Skin epidermis (tissue), 12 donors: ENCODE measurements around the gene PCGF3.
"Not testable (repeated sequence)": the region's sequence is repeated elsewhere in the genome, so short reads cannot be mapped to it uniquely, and the experiment has no call there.

Source experiments
- H3K27ac ChIP-seq, 21 experiments: fragments of 200-600 bp; sonication (generic) in 11 of 21; one replicate each; pipeline ENCODE4 v1.5.0; 2020; ENCODE audit warnings: mild to moderate bottlenecking in 3 of 21, inconsistent platforms in 2 of 21, moderate library complexity in 2 of 21
- H3K4me3 ChIP-seq, 7 experiments: fragments of 200-600 bp; sonication (generic) in 2 of 7; one replicate each; pipeline ENCODE4 v1.5.0; 2020; ENCODE audit warnings: inconsistent platforms in 2 of 7, mild to moderate bottlenecking in 2 of 7, moderate library complexity in 1 of 7

The PCGF3 gene

DNA sequence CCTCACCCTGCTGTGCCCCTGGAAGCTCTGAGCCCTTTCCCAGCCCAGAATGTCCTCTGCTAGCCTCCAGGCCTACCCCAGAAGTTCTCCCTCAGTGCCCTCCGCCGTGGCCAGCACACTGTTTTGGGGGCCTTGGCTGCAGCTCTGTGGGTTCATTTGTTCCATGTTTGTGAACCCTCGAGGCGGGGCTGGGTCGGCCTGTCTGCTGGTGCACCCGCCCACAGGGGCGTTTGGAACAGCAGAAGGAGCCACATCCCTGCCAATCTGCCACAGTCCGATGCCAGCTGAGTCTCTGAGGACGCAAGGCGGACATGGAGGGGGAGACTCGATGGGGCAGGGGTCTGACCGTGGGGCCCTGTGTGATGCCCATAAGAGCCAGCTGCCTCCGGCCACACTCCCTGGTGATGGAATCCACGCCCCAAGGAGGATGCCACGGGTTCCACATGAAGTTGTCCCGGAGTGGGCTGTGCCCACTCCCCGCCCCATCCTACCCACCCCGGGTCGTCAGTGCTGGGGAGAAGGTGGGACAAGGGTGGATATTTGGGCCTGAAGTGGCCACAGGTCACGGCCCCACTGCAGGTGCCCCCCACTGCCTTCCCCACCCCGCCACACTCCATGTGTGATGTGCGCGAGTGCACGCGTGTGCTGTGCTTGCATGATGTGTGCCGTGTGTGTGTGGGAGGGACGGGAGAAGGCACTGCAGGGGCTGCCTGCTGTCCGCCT is 38.6 kb upstream of the PCGF3 start:
- Histone ChIP-seq H3K27ac (no peak overlapping the region), H3K4me3 (no peak overlapping the region)

DNA sequence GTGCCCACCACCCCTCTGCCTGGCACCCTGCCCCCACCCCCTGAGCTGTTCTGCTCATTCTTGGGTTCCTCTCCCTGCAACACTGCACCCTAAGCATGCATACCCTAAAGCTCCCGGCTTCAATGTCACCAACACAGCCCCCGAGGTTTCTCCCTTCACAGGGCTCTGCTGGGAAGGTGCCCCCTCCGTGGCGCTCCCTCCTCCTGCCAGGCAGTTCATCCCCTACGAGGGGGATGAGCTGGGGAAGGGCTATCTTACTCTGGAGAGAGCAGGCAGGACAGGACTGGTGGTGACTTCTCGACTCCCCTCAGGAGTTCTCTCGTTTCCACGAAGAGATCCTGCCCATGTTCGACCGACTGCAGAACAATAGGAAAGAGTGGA is 38.1 kb upstream of the PCGF3 start:
- H3K4me3 ChIP-seq: no peak overlapping the region
- H3K27ac ChIP-seq: no peak overlapping the region

DNA sequence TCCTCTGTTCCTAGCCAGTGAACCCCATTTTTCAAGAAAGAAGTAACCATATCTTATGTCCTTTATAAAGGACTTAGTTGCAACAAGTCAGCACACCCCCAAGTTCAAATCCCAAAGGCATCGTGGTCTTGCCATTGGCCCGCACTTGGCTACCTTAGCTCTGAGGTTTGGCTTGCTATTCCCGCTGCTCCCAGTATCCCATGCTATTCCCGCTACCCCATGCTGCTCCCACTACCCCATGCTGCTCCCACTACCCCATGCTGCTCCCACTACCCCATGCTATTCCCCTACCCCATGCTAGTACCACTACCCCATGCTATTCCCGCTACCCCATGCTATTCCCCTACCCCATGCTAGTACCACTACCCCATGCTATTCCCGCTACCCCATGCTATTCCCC is 37.4 kb upstream of the PCGF3 start:
- H3K4me3 ChIP-seq, H3K27ac ChIP-seq: not testable (repeated sequence)

DNA sequence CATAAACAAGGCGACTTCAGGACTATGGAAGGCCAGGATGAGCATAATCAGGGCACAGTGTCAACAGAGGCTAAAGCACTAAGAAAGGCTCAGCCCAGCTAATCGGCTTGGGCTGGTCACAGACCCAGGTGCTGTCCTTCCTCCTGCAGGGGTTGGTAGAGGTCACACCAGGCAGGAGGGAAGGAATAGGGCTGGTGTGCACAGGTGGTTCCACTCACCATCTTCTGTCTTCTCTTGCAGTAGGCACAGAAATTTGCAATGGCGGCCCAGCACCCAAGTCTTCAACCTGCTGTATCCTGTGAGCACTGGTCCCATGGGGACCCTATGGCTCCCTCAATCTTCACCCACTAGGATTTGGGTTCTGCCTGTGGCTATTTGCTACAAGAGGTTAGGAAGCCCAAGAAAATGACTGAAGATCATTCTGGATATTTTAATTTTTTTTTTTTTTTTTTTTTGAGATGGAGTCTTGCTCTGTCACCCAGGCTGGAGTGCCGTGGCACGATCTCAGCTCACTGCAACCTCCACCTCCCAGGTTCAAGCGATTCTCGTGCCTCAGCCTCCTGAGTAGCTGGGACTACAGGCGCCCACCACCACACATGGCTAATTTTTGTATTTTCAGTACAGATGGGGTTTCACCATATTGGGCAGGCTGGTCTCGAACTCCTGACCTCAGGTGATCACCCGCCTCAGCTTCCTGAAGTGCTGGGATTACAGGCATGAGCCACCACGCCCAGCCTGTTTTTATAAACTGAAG is 35.6 kb upstream of the PCGF3 start:
- not testable (repeated sequence) for H3K27ac ChIP-seq, H3K4me3 ChIP-seq

- H3K27ac ChIP-seq: no peak overlapping the region
- H3K4me3 ChIP-seq: no peak overlapping the region
These were observed 33.9 kb upstream of the PCGF3 start for GRCh38 chr4:671769-672168.

- Histone ChIP-seq H3K4me3 (peak overlapping the region; percentile 71 to 98 (median 82)), H3K27ac (peak overlapping the region; percentile 56 to 100 (median 97))
These were observed 32.1 kb upstream of the PCGF3 start for GRCh38 chr4:673349-674091.

GRCh38 chr4:674172-675035 is 31.2 kb upstream of the PCGF3 start, which contains the start of the genes ATP5ME and MYL5:
Gene ATP5ME, minus strand, starts transcription at chr4:674276. Its CDS starts 29 bp downstream, at chr4:674247.
Gene MYL5, plus strand, starts transcription at chr4:674542. Its CDS starts 3,485 bp downstream, at chr4:678027.
- H3K4me3 ChIP-seq: peak within 1 kb of the TSS; percentile 71 to 98 (median 82)
- peak within 1 kb of the TSS; percentile 86 to 100 (median 98) for H3K27ac ChIP-seq

GRCh38 chr4:675036-675882 is 30.4 kb upstream of the PCGF3 start:
- peak overlapping the region; percentile 71 to 98 (median 82) for H3K4me3 ChIP-seq
- peak overlapping the region; percentile 86 to 100 (median 98) for H3K27ac ChIP-seq

DNA sequence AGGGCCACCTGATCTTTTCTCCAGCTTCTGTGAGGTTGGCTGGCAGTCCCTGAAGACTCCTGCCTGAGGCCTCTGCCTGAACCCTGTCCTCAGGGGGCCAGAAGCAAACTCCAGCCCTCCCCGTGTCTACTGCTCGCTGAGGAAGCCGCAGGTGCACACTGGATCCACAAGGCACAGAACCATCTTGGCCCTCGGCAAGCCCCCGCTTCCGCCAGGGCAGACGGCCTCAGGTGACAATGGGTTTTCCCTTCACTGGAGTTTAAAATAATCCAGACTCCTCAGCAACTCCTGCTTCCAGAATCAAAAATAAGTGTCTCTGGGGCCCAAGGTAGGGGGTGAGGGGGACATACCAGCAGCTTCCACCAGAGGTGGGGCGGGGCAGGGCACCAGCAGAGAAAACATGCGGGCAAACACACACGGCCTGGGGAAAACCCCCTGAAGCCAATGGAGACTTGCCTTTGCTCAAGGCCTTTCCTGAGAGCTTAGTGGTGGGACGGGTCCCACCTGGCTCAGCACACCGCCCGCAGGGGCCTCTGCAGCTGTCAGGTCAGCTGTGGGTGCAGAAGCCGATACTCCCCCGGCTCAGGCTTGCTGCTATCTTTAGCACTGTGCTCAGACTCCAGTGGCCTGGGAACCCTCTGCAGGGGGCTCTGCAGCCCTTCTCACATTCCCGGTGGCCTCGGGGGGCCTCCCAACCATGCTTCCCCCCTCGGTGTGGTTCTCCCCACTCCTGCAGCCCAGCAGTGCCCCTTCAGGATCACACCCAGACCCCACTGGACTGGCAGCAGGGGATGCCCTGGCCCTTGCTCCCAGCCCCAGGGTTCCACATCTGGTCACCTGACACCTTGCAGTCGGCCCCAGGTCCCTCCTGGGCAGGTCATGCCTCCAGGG is 29.4 kb upstream of the PCGF3 start:
- peak overlapping the region in 4 of 21 experiments; percentile 2 to 97 (median 18) for H3K27ac ChIP-seq
- H3K4me3 ChIP-seq: no peak overlapping the region

GRCh38 chr4:676871-677235 is 28.8 kb upstream of the PCGF3 start:
- no peak overlapping the region for H3K4me3 ChIP-seq
- H3K27ac ChIP-seq: peak overlapping the region in 5 of 21 experiments; percentile 19 to 65 (median 23)

DNA sequence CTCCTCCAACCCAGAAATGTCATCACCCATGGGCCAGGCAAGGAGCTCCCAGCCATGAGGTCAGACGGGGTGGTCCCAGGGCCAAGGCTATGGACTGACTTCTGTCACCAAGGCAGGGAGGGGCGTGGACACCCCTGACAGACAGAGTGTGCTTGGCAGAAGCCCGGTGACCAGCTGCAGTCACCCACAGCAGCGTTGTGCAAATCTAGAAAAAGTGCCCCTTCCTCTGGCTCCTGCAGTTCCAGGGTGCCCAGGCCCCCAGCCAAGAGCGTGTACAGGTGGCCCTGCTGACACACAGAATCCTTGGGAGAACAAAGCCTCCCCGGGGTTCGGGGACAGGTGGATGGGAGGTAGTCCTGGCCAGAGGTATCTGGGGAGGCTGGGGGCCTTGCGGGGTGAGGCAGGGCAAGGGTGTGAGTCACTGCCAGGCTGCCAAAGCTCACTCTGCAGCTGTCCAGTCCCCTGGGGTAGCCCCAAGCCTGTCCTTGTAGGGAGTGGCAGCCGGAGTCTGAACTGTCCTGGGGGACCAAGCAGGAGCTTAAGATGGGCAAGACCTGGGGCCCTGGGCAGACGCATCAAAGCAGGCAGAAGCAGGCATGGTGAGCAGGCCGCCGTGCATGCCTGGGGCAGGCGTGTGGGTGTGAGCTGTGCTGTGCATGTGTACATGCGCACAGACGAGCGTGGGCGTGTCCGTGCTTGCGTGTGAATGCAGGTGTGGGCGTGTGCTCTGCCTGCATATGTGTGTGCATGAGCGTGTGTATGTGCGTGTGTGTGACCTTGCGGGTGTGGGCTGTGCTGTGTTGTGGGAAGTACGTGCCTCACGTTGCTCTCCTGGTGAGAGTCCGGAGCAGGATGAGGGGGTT is 28.0 kb upstream of the PCGF3 start:
- peak overlapping the region in 1 of 7 experiments; percentile 2 for H3K4me3 ChIP-seq

DNA sequence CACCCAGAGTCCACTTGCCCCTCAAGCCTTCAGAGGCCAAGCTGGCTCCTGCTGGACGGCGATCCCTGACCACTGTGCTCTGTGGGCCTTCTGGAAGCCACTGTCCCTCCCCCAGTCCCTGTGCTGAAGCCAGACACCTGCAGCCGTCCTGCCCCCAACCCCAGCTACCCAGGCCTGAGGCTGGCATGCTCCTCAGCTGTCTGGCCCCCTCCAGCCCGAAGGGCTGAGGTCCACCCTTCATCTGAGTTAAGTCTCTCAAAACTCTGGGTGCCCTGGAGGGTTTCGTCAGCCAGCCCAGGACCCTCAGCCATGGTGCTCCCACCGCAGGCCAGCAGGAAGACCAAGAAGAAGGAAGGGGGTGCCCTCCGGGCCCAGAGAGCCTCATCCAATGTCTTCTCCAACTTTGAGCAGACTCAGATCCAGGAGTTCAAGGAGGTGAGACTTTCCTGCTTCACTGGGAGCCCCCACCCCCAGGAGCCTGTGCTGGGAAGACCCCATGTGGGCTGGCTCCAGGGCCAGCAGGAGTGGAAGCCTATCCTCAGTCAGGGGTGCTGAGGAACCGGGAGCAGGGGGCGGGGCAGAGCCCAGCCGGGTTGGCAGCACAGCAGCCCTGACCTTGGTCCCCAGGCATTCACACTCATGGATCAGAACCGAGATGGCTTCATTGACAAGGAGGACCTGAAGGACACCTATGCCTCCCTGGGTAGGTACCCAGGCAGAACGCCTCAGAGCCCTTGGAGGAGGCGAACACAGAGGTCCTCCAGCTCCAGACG is 27.1 kb upstream of the PCGF3 start:
- H3K27ac ChIP-seq: peak overlapping the region in 11 of 21 experiments; percentile 5 to 70 (median 56)
- H3K4me3 ChIP-seq: no peak overlapping the region

More for the DNA sequence above, 28.0 kb upstream of the PCGF3 start:
- peak overlapping the region in 13 of 21 experiments; percentile 19 to 70 (median 49) for H3K27ac ChIP-seq

GRCh38 chr4:679104-679481 is 26.5 kb upstream of the PCGF3 start:
- no peak overlapping the region for H3K4me3 ChIP-seq

GRCh38 chr4:679629-680028 is 26.0 kb upstream of the PCGF3 start:
- no peak overlapping the region for H3K4me3 ChIP-seq
- H3K27ac ChIP-seq: peak overlapping the region in 2 of 21 experiments; percentile 39

More at GRCh38 chr4:679104-679481, 26.5 kb upstream of the PCGF3 start:
- H3K27ac ChIP-seq: peak overlapping the region in 2 of 21 experiments; percentile 38 to 70

GRCh38 chr4:680091-680490 is 25.5 kb upstream of the PCGF3 start:
- Histone ChIP-seq H3K4me3 (no peak overlapping the region), H3K27ac (peak overlapping the region in 5 of 21 experiments; percentile 22 to 57 (median 39))

- peak overlapping the region in 12 of 21 experiments; percentile 22 to 72 (median 44) for H3K27ac ChIP-seq
- H3K4me3 ChIP-seq: peak overlapping the region in 6 of 7 experiments; percentile 23 to 47 (median 34)
These were observed 25.1 kb upstream of the PCGF3 start for GRCh38 chr4:680551-680927.
